ENCODE measurements around the gene RNF180.
"Not testable (repeated sequence)": the region's sequence is repeated elsewhere in the genome, so short reads cannot be mapped to it uniquely, and the experiment has no call there.

RNF180 gene

GRCh38 chr5:64180661-64181343 lies 15.2 kb downstream of the RNF180 start:
- DNase-seq, result no peak

GRCh38 chr5:64181440-64181839 lies 15.8 kb downstream of the RNF180 start:
- DNase-seq, result no peak

- no peak for DNase-seq
Observed at GRCh38 chr5:64183956-64184355, 18.3 kb downstream of the RNF180 start.

GRCh38 chr5:64184832-64185231 lies 19.2 kb downstream of the RNF180 start:
- DNase-seq, result no peak

- DNase-seq, result no peak
Observed at GRCh38 chr5:64188776-64189175, 23.1 kb downstream of the RNF180 start.

GRCh38 chr5:64190562-64191306 lies 25.1 kb downstream of the RNF180 start:
- DNase-seq, result no peak

GRCh38 chr5:64195981-64196380 lies 30.3 kb downstream of the RNF180 start:
- DNase-seq, result no peak

- DNase-seq, result no peak
Observed at GRCh38 chr5:64199425-64199824, 33.8 kb downstream of the RNF180 start.

GRCh38 chr5:64201996-64202395 lies 36.4 kb downstream of the RNF180 start:
- DNase-seq, result no peak

- no peak for DNase-seq
Observed at GRCh38 chr5:64206653-64207052, 41.0 kb downstream of the RNF180 start.

GRCh38 chr5:64207978-64208377 lies 42.3 kb downstream of the RNF180 start:
- DNase-seq, result no peak

- DNase-seq, result no peak
Observed at GRCh38 chr5:64209353-64209752, 43.7 kb downstream of the RNF180 start.

- DNase-seq, result no peak
Observed at GRCh38 chr5:64210866-64211265, 45.2 kb downstream of the RNF180 start.

- no peak for DNase-seq
Observed at GRCh38 chr5:64213011-64213410, 47.4 kb downstream of the RNF180 start.

GRCh38 chr5:64213531-64213930 lies 47.9 kb downstream of the RNF180 start:
- DNase-seq, result no peak

GRCh38 chr5:64214132-64214531 lies 48.5 kb downstream of the RNF180 start:
- no peak for DNase-seq

- DNase-seq, result no peak
Observed at GRCh38 chr5:64221911-64222310, 56.3 kb downstream of the RNF180 start.

GRCh38 chr5:64225286-64225981 lies 59.8 kb downstream of the RNF180 start:
- not testable (repeated sequence) for DNase-seq

GRCh38 chr5:64227131-64227537 lies 61.5 kb downstream of the RNF180 start:
- DNase-seq, result not testable (repeated sequence)

GRCh38 chr5:64229163-64229774 lies 63.6 kb downstream of the RNF180 start:
- DNase-seq, result no peak

- no peak for DNase-seq
Observed at GRCh38 chr5:64260756-64261155, 95.1 kb downstream of the RNF180 start.

GRCh38 chr5:64269164-64269563 lies 103.5 kb downstream of the RNF180 start:
- DNase-seq, result no peak

GRCh38 chr5:64273276-64273675 lies 107.6 kb downstream of the RNF180 start:
- DNase-seq, result no peak

Measured in effector CD8-positive, alpha-beta T cell (primary cell).